GM23338 (cell line): ENCODE data around the gene GPD1L. TPM values are rescaled to one million over a fixed set of nuclear protein-coding genes. Genes with fewer than 3 reads are reported as not detected.

Experiments
- ATAC-seq: fragments of 200-7000 bp; cut with Tn5 transposase; 3 replicates; pipeline ENCODE4 v1.9.1; 2020
- DNase-seq: peaks from one replicate; pipeline ENCODE4 v3.0.0-alpha.2; 2015; ENCODE audit warnings: low spot score
- H2AFZ ChIP-seq: fragments of 200-600 bp; sonication (generic); 2 replicates; pipeline ENCODE4 v1.8.0; 2016; ENCODE audit warnings: antibody characterized with exemption, mild to moderate bottlenecking, moderate library complexity
- H3F3A ChIP-seq: fragments of 200-600 bp; sonication (generic); replicated peaks from 2 replicates; pipeline ENCODE4 v1.8.0; 2017; ENCODE audit warnings: antibody characterized with exemption, mixed run types, low read depth
- H3K27ac ChIP-seq: fragments of 200-600 bp; sonication (generic); 2 replicates; pipeline ENCODE4 v1.6.1; 2016; ENCODE audit warnings: low read depth
- H3K27me3 ChIP-seq: fragments of 200-600 bp; sonication (generic); 2 replicates; pipeline ENCODE4 v1.8.0; 2016; ENCODE audit warnings: mild to moderate bottlenecking, mixed run types, moderate library complexity; ENCODE audit not compliant: insufficient read depth
- H3K36me3 ChIP-seq: fragments of 200-600 bp; sonication (generic); 2 replicates; pipeline ENCODE4 v1.8.0; 2016; ENCODE audit warnings: mild to moderate bottlenecking; ENCODE audit not compliant: insufficient read depth
- H3K4me1 ChIP-seq: fragments of 200-600 bp; sonication (generic); 2 replicates; pipeline ENCODE4 v1.8.0; 2016; ENCODE audit warnings: mild to moderate bottlenecking, moderate library complexity; ENCODE audit not compliant: insufficient read depth
- H3K4me2 ChIP-seq: fragments of 200-600 bp; sonication (generic); 2 replicates; pipeline ENCODE4 v1.7.1; 2017; ENCODE audit warnings: mixed run types
- H3K4me3 ChIP-seq: fragments of 200-600 bp; sonication (generic); 2 replicates; pipeline ENCODE4 v1.6.1; 2016; ENCODE audit warnings: mixed run types
- H3K79me2 ChIP-seq: fragments of 200-600 bp; sonication (generic); replicated peaks from 2 replicates; pipeline ENCODE4 v1.8.0; 2017; ENCODE audit warnings: mild to moderate bottlenecking; ENCODE audit not compliant: insufficient read depth
- H3K9me2 ChIP-seq: fragments of 200-600 bp; sonication (generic); 2 replicates; pipeline ENCODE4 v1.8.0; 2017; ENCODE audit not compliant: insufficient read depth
- H4K20me1 ChIP-seq: fragments of 200-600 bp; sonication (generic); replicated peaks from 2 replicates; pipeline ENCODE4 v1.8.0; 2017; ENCODE audit warnings: mild to moderate bottlenecking; ENCODE audit not compliant: insufficient read depth
- H3K27ac Mint-ChIP-seq: 2 replicates; pipeline ENCODE4 v1.8.0; 2020; ENCODE audit warnings: inconsistent platforms, mild to moderate bottlenecking, moderate library complexity, mixed read lengths
- H3K27me3 Mint-ChIP-seq: 3 replicates; pipeline ENCODE4 v1.8.0; 2022; ENCODE audit warnings: low read depth, mild to moderate bottlenecking, moderate library complexity, mixed read lengths, inconsistent platforms; ENCODE audit not compliant: insufficient read depth, poor library complexity
- H3K36me3 Mint-ChIP-seq: 3 replicates; pipeline ENCODE4 v1.8.0; 2021; ENCODE audit warnings: low read depth, mild to moderate bottlenecking, inconsistent platforms, moderate library complexity, mixed read lengths
- H3K4me1 Mint-ChIP-seq: 3 replicates; pipeline ENCODE4 v1.8.0; 2020; ENCODE audit warnings: mild to moderate bottlenecking, inconsistent platforms, mixed read lengths
- H3K4me3 Mint-ChIP-seq: 3 replicates; pipeline ENCODE4 v1.8.0; 2021; ENCODE audit warnings: moderate library complexity, mild to moderate bottlenecking, inconsistent platforms, mixed read lengths
- H3K9me3 Mint-ChIP-seq: 3 replicates; pipeline ENCODE4 v1.8.0; 2020; ENCODE audit warnings: moderate library complexity, mild to moderate bottlenecking, inconsistent platforms, mixed read lengths
- CREB1 ChIP-seq: fragments of 250-450 bp; sonication (Bioruptor Pico); IDR thresholded peaks from 2 replicates; pipeline ENCODE4 v1.5.0; 2020; ENCODE audit warnings: low read depth, mild to moderate bottlenecking, moderate library complexity
- CTCF ChIP-seq, 2 experiments: fragments of 200-600 bp in 1 of 2; sonication (generic) in 1 of 2; conservative IDR thresholded peaks; 2 replicates each; pipeline versions ENCODE4 v1.5.1 to v1.6.1; 2016 to 2017; ENCODE audit warnings: antibody characterized with exemption in 2 of 2, low read depth in 2 of 2, mild to moderate bottlenecking in 2 of 2, moderate library complexity in 1 of 2
- ETS1 ChIP-seq: IDR thresholded peaks from 2 replicates; pipeline ENCODE4 v1.6.1; 2016; ENCODE audit warnings: antibody characterized with exemption
- EZH2 ChIP-seq: fragments of 200-600 bp; sonication (generic); IDR thresholded peaks from one replicate; pipeline ENCODE4 v1.8.0; 2017; ENCODE audit warnings: antibody characterized with exemption, mild to moderate bottlenecking, low read depth; ENCODE audit not compliant: unreplicated experiment
- EZH2phosphoT487 ChIP-seq: fragments of 200-600 bp; sonication (generic); IDR thresholded peaks from one replicate; pipeline ENCODE4 v1.8.1; 2018; ENCODE audit warnings: antibody characterized with exemption; ENCODE audit not compliant: unreplicated experiment
- JUNB ChIP-seq: IDR thresholded peaks from one replicate; pipeline ENCODE4 v1.6.1; 2016; ENCODE audit warnings: antibody characterized with exemption; ENCODE audit not compliant: unreplicated experiment
- NANOG ChIP-seq: IDR thresholded peaks from 2 replicates; pipeline ENCODE4 v1.6.1; 2016; ENCODE audit warnings: antibody characterized with exemption, borderline replicate concordance
- POLR2AphosphoS5 ChIP-seq: IDR thresholded peaks from 2 replicates; pipeline ENCODE4 v1.6.1; 2016; ENCODE audit warnings: antibody characterized with exemption, low read depth
- REST ChIP-seq: IDR thresholded peaks from one replicate; pipeline ENCODE4 v1.6.1; 2018; ENCODE audit warnings: antibody characterized with exemption; ENCODE audit not compliant: unreplicated experiment
- STAT1 ChIP-seq: IDR thresholded peaks from one replicate; pipeline ENCODE4 v1.6.1; 2016; ENCODE audit warnings: antibody characterized with exemption; ENCODE audit not compliant: unreplicated experiment
- ZNF114 ChIP-seq: fragments of 250-450 bp; sonication (Bioruptor Pico); IDR thresholded peaks from 2 replicates; pipeline ENCODE4 v1.5.0; 2020; ENCODE audit warnings: mild to moderate bottlenecking, moderate library complexity
- ZNF331 ChIP-seq: fragments of 250-450 bp; sonication (Bioruptor Pico); IDR thresholded peaks from 2 replicates; pipeline ENCODE4 v1.5.0; 2020; ENCODE audit warnings: low read depth, mild to moderate bottlenecking, moderate library complexity
- ZNF462 ChIP-seq: fragments of 250-450 bp; sonication (Bioruptor Pico); IDR thresholded peaks from 2 replicates; pipeline ENCODE4 v1.5.0; 2020; ENCODE audit warnings: mild to moderate bottlenecking, moderate library complexity
- polyA plus RNA-seq: library from polyadenylated mRNA; unstranded; fragments of >200 nt; fragmentation: Nextera tagmentation; extraction: Ambion mirVana; gene quantifications from 2 replicates; pipeline ENCODE4 v1.2.1, GENCODE V29; 2016
- total RNA-seq: library from RNA; depleted of rRNA; stranded (reverse); fragments of >200 nt; shearing (Covaris generic); gene quantifications from 2 replicates; pipeline ENCODE4 v1.2.3, GENCODE V29; 2014

Gene GPD1L
- total and polyA plus RNA-seq, 2 experiments from 2014 or later, result 2.0 to 6.4 TPM

- Mint-ChIP-seq H3K9me3 (no peaks in the 10 kb centered on the region), H3K4me1 (no peaks in the 10 kb centered on the region; the same call in 1 of the 3 replicates), H3K27me3 (no peaks in the 10 kb centered on the region), H3K36me3 (no peaks in the 10 kb centered on the region), H3K27ac (no peak overlapping the region), H3K4me3 (no peak overlapping the region)
- Histone ChIP-seq H3K4me3 (no peak overlapping the region), H3K27me3 (no peaks in the 10 kb centered on the region), H3F3A (no peaks in the 10 kb centered on the region), H3K36me3 (no peaks in the 10 kb centered on the region), H3K27ac (no peak overlapping the region), H3K9me2 (no peaks in the 10 kb centered on the region), H3K79me2 (no peaks in the 10 kb centered on the region), H3K4me1 (no peaks in the 10 kb centered on the region), H2AFZ (no peak overlapping the region), H3K4me2 (no peak overlapping the region), H4K20me1 (no peaks in the 10 kb centered on the region)
- DNase-seq (no peak), ATAC-seq (no peak)
- TF ChIP-seq CTCF (conservative IDR thresholded peaks at IDR 0.05; ENCODE audit: low read depth in 2 of 2) (no peak), ETS1 (no peak), JUNB (no peak), NANOG (no peak), POLR2AphosphoS5 (no peak), REST (no peak), STAT1 (no peak), EZH2 (no peak), CREB1 (CRISPR knock-in tag) (no peak), ZNF331 (CRISPR knock-in tag) (no peak), EZH2phosphoT487 (no peak), ZNF114 (CRISPR knock-in tag) (no peak), ZNF462 (CRISPR knock-in tag) (no peak)
These were observed 18.6 kb downstream of the GPD1L start for GRCh38 chr3:32125012-32125411.
